Measurements from ENCODE around the gene GOLGA8B.

DNA sequence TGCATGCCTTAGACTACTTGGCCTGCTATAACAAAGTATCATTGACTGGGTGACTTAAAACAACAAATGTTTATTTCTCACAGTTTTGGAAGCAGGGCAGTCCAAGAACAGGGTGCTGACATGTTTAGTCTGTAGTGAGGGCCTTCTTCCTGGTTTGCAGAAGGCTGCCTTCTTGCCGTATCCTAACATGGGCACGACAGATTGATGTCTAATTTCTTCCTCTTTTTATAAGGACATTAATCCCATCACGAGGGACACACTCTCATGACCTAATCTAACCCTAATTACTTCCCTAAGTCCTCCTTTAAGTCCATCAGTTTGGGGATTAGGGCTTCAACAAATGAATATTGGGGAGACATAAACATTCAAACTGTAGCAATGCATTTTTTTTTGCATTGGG is 10.9 kb upstream of the GOLGA8B start:
- TF ChIP-seq, protein P1, sequence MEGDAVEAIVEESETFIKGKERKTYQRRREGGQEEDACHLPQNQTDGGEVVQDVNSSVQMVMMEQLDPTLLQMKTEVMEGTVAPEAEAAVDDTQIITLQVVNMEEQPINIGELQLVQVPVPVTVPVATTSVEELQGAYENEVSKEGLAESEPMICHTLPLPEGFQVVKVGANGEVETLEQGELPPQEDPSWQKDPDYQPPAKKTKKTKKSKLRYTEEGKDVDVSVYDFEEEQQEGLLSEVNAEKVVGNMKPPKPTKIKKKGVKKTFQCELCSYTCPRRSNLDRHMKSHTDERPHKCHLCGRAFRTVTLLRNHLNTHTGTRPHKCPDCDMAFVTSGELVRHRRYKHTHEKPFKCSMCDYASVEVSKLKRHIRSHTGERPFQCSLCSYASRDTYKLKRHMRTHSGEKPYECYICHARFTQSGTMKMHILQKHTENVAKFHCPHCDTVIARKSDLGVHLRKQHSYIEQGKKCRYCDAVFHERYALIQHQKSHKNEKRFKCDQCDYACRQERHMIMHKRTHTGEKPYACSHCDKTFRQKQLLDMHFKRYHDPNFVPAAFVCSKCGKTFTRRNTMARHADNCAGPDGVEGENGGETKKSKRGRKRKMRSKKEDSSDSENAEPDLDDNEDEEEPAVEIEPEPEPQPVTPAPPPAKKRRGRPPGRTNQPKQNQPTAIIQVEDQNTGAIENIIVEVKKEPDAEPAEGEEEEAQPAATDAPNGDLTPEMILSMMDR (IDR thresholded peaks at IDR 0.05) = no peak
- TF ChIP-seq POLR2A (IDR thresholded peaks at IDR 0.05) = no peak

Measured in thyroid gland (tissue), 4 donors.